ENCODE measurements around the gene MYO1H. TPM values are rescaled to one million over a fixed set of nuclear protein-coding genes. Genes with fewer than 3 reads are reported as not detected.

The MYO1H gene
- total and polyA plus RNA-seq, 2 of the 13 experiments (the other 11 are each of a cell fraction or from before 2014, with no cell fraction given): not detected

GRCh38 chr12:109423392-109423791, 75.7 kb downstream of the MYO1H start:
- Histone ChIP-seq H3K79me2 (ENCODE audit: insufficient read depth, low read length) (no peaks in the 10 kb centered on the region), H4K20me1 (ENCODE audit: insufficient read depth, low read length) (no peaks in the 10 kb centered on the region), H3K9ac (ENCODE audit: insufficient read depth, low read depth, low read length) (no peak overlapping the region), H3K4me2 (ENCODE audit: low read depth, low read length) (no peak overlapping the region), H3K4me1 (ENCODE audit: insufficient read depth, low read length) (peaks cover 4% of the 10 kb centered on the region; the same call in 1 of the 2 replicates), H3K27me3 (ENCODE audit: control insufficient read depth in 1 of 2, insufficient read depth in 2 of 2, low read length in 2 of 2) (no peaks in the 10 kb centered on the region; a peak in 1 of 5 replicates), H3K27ac (ENCODE audit: extremely low read length, insufficient read depth, low read length) (no peak overlapping the region), H3K36me3 (replicated peaks in 1 of 2; ENCODE audit: control insufficient read depth in 1 of 2, insufficient read depth in 2 of 2, low read length in 2 of 2) (no peaks in the 10 kb centered on the region), H3K4me3 (replicated peaks in 1 of 3; ENCODE audit: insufficient read depth in 1 of 3, low read depth in 2 of 3, low read length in 3 of 3) (no peak overlapping the region), H2AFZ (ENCODE audit: low read length) (no peak overlapping the region), H3K9me3 (ENCODE audit: low read length) (no peaks in the 10 kb centered on the region)
- DNase-seq (ENCODE audit: low spot score) (no peak), FAIRE-seq (no peak), ATAC-seq (no peak)
- intact Hi-C loops (cut with micrococcal nuclease; ENCODE audit: unreplicated experiment) (no loop called here), in situ Hi-C loops (cut with HindIII; ENCODE audit: extremely low pct_ligation_motif_present, low pct_unique_long_range_greater_than_20kb) (no loop called here)
- BruUV-seq (replicated peaks): no TSS peak
- ChIA-PET POLR2A (no interaction called here), CTCF (ENCODE audit: low intra/inter-chr PET ratio, low total read pairs) (no interaction called here)
- 48% methylated on average over 9 of the region's 9 CpGs for WGBS (ENCODE audit: low lambda C conversion rate)
- TF ChIP-seq KDM5B (CRISPR knock-in tag; IDR thresholded peaks at IDR 0.05; ENCODE audit: borderline replicate concordance): no peak
- TF ChIP-seq REL (CRISPR knock-in tag; conservative IDR thresholded peaks at IDR 0.05): no peak
- TF ChIP-seq GLMP (CRISPR knock-in tag; IDR thresholded peaks at IDR 0.05; ENCODE audit: borderline replicate concordance): no peak
- TF ChIP-seq ZBTB10 (CRISPR knock-in tag; IDR thresholded peaks at IDR 0.05; ENCODE audit: borderline replicate concordance): no peak
- no peak for TF ChIP-seq DNMT3B (CRISPR knock-in tag; conservative IDR thresholded peaks at IDR 0.05)
- no peak for TF ChIP-seq SNAPC5 (CRISPR knock-in tag; IDR thresholded peaks at IDR 0.05; ENCODE audit: borderline replicate concordance)
- no peak for TF ChIP-seq MYNN (CRISPR knock-in tag; IDR thresholded peaks at IDR 0.05; ENCODE audit: low read depth)
- TF ChIP-seq KDM3A (CRISPR knock-in tag; IDR thresholded peaks at IDR 0.05; ENCODE audit: low read depth): no peak
- no peak for TF ChIP-seq ZNF207 (IDR thresholded peaks at IDR 0.05; ENCODE audit: borderline replicate concordance)
- no peak for TF ChIP-seq GMEB1 (CRISPR knock-in tag; IDR thresholded peaks at IDR 0.05; ENCODE audit: borderline replicate concordance)
- TF ChIP-seq ZNF331 (CRISPR knock-in tag; IDR thresholded peaks at IDR 0.05): no peak
- no peak for TF ChIP-seq HNF4A (CRISPR knock-in tag; IDR thresholded peaks at IDR 0.05)
- no peak for TF ChIP-seq ASH2L (IDR thresholded peaks at IDR 0.05; ENCODE audit: insufficient read length, low read depth, low read length)
- TF ChIP-seq ZSCAN30 (CRISPR knock-in tag; IDR thresholded peaks at IDR 0.05): no peak
- TF ChIP-seq ZNF619 (CRISPR knock-in tag; IDR thresholded peaks at IDR 0.05): no peak
- TF ChIP-seq ZNF3 (CRISPR knock-in tag; IDR thresholded peaks at IDR 0.05): no peak
- no peak for TF ChIP-seq FUBP1 (CRISPR knock-in tag; IDR thresholded peaks at IDR 0.05; ENCODE audit: borderline replicate concordance)
- TF ChIP-seq ARID2 (CRISPR knock-in tag; IDR thresholded peaks at IDR 0.05; ENCODE audit: borderline replicate concordance): no peak
- no peak for TF ChIP-seq GLI4 (CRISPR knock-in tag; IDR thresholded peaks at IDR 0.05; ENCODE audit: borderline replicate concordance)

All from HepG2 (cell line).